SK-N-SH (cell line): ENCODE results near the gene ARRDC3. TPM values are rescaled to one million over a fixed set of nuclear protein-coding genes. Genes with fewer than 3 reads are reported as not detected.

Experiments used
- CTCF ChIA-PET: fragments of 300-600, 350-600 bp; formaldehyde crosslinking; extraction: SDS; loops from one replicate; lab custom pipeline; 2021; lab: Yijun Ruan, JAX
- POLR2A ChIA-PET: fragments of 350-600 bp; sonication (Branson Sonifier 250); formaldehyde crosslinking; extraction: SDS; loops from one replicate; lab custom pipeline; 2020; ENCODE audit warnings: antibody characterized with exemption, inconsistent platforms; lab: Yijun Ruan, JAX
- DNase-seq: peaks from one replicate; pipeline ENCODE4 v3.0.0; 2012
- H2AFZ ChIP-seq: fragments of 200-600 bp; sonication (generic); 2 replicates; pipeline ENCODE4 v1.8.1; 2016; ENCODE audit warnings: antibody characterized with exemption, mild to moderate bottlenecking, low read depth
- H3F3A ChIP-seq: fragments of 200-600 bp; sonication (generic); replicated peaks from 2 replicates; pipeline ENCODE3; 2016; ENCODE audit warnings: antibody characterized with exemption, mild to moderate bottlenecking; ENCODE audit not compliant: insufficient read depth
- H3K27ac ChIP-seq, 2 experiments: fragments of 200-500 bp in 1 of 2; fragments of 200-600 bp in 1 of 2; sonication (Bioruptor generic) in 1 of 2; sonication (generic), shearing (Covaris generic) in 1 of 2; 2 replicates each; pipeline versions ENCODE4 v1.5.1 to v1.6.1; 2014 to 2016; ENCODE audit warnings: low read depth in 2 of 2, inconsistent platforms in 1 of 2, low read length in 1 of 2, mild to moderate bottlenecking in 1 of 2, mixed read lengths in 1 of 2
- H3K27me3 ChIP-seq: fragments of 200-600 bp; sonication (generic), shearing (Covaris generic); 2 replicates; pipeline ENCODE4 v1.6.1; 2016; ENCODE audit warnings: mixed run types; ENCODE audit not compliant: insufficient read depth
- H3K36me3 ChIP-seq, 2 experiments: fragments of 200-500 bp in 1 of 2; fragments of 200-600 bp in 1 of 2; sonication (Bioruptor generic) in 1 of 2; sonication (generic) in 1 of 2; replicated peaks in 1 of 2; 2 replicates each; pipeline versions ENCODE3 to v1.5.1; 2014 to 2016; ENCODE audit warnings: low read length in 1 of 2, mild to moderate bottlenecking in 1 of 2; ENCODE audit not compliant: insufficient read depth in 2 of 2, control insufficient read depth in 1 of 2
- H3K4me1 ChIP-seq, 2 experiments: fragments of 200-500 bp in 1 of 2; fragments of 200-600 bp in 1 of 2; sonication (Bioruptor generic) in 1 of 2; sonication (generic), shearing (Covaris generic) in 1 of 2; 2 replicates each; pipeline versions ENCODE4 v1.5.1 to v1.6.1; 2014 to 2016; ENCODE audit warnings: low read depth in 1 of 2, low read length in 1 of 2, mixed run types in 1 of 2; ENCODE audit not compliant: insufficient read depth in 2 of 2, control insufficient read depth in 1 of 2
- H3K4me2 ChIP-seq: fragments of 200-600 bp; sonication (generic), shearing (Covaris generic); 2 replicates; pipeline ENCODE4 v1.6.1; 2017; ENCODE audit warnings: mixed run types
- H3K4me3 ChIP-seq, 2 experiments: fragments of 200-500 bp in 1 of 2; fragments of 200-600 bp in 1 of 2; sonication (Bioruptor generic) in 1 of 2; sonication (generic), shearing (Covaris generic) in 1 of 2; 2 replicates each; pipeline versions ENCODE4 v1.5.1 to v1.8.1; 2014 to 2016; ENCODE audit warnings: low read depth in 2 of 2, inconsistent platforms in 1 of 2, low read length in 1 of 2, mild to moderate bottlenecking in 1 of 2, mixed read lengths in 1 of 2, moderate library complexity in 1 of 2
- H3K79me2 ChIP-seq: fragments of 200-600 bp; sonication (generic); 2 replicates; pipeline ENCODE4 v1.8.1; 2017; ENCODE audit warnings: mild to moderate bottlenecking; ENCODE audit not compliant: insufficient read depth
- H3K9ac ChIP-seq: fragments of 200-600 bp; sonication (generic); 2 replicates; pipeline ENCODE4 v1.6.1; 2017; ENCODE audit warnings: mixed run types
- H3K9me2 ChIP-seq: fragments of 200-600 bp; sonication (generic); 2 replicates; pipeline ENCODE4 v1.6.1; 2017; ENCODE audit warnings: mixed run types
- H3K9me3 ChIP-seq: fragments of 200-600 bp; sonication (generic); 2 replicates; pipeline ENCODE4 v1.6.1; 2017; ENCODE audit warnings: mixed run types, mild to moderate bottlenecking, moderate library complexity
- H4K20me1 ChIP-seq: fragments of 200-600 bp; sonication (generic); 2 replicates; pipeline ENCODE4 v1.6.1; 2017; ENCODE audit warnings: mild to moderate bottlenecking, mixed run types; ENCODE audit not compliant: insufficient read depth
- CHD2 ChIP-seq: fragments of 150-350 bp; IDR thresholded peaks from 2 replicates; pipeline ENCODE4 v1.6.1; 2018; ENCODE audit warnings: low read length; ENCODE audit not compliant: partially characterized antibody
- EP300 ChIP-seq, 2 experiments: IDR thresholded peaks; 2 replicates each; pipeline versions ENCODE4 v1.4.0 to v1.6.1; 2012; ENCODE audit warnings: borderline replicate concordance in 1 of 2, low read depth in 1 of 2, low read length in 1 of 2
- GABPA ChIP-seq: IDR thresholded peaks from 2 replicates; pipeline ENCODE4 v1.4.0; 2012; ENCODE audit warnings: low read depth, mild to moderate bottlenecking
- GATA2 ChIP-seq: sonication (generic); formaldehyde crosslinking; IDR thresholded peaks from 2 replicates; pipeline ENCODE4 v1.5.0; 2020; ENCODE audit warnings: mild to moderate bottlenecking, missing genetic modification reagents
- IRF3 ChIP-seq: fragments of 150-350 bp; IDR thresholded peaks from 2 replicates; pipeline ENCODE4 v1.6.1; 2016; ENCODE audit warnings: mild to moderate bottlenecking, low read depth, low read length
- JUND ChIP-seq: IDR thresholded peaks from 2 replicates; pipeline ENCODE4 v1.4.0; 2012
- MEF2A ChIP-seq: IDR thresholded peaks from 2 replicates; pipeline ENCODE4 v1.4.0; 2012; ENCODE audit warnings: low read depth, borderline replicate concordance
- MXI1 ChIP-seq: IDR thresholded peaks from 2 replicates; pipeline ENCODE4 v1.6.1; 2012; ENCODE audit warnings: mild to moderate bottlenecking, low read depth, low read length, improper control_type of control experiment
- NRF1 ChIP-seq: IDR thresholded peaks from 2 replicates; pipeline ENCODE4 v1.6.1; 2012; ENCODE audit warnings: low read depth, mild to moderate bottlenecking, low read length
- PBX3 ChIP-seq: IDR thresholded peaks from 2 replicates; pipeline ENCODE4; 2012
- RAD21 ChIP-seq: IDR thresholded peaks from 2 replicates; pipeline ENCODE4 v1.6.1; 2012; ENCODE audit warnings: mild to moderate bottlenecking, low read length
- RCOR1 ChIP-seq: fragments of 150-350 bp; IDR thresholded peaks from 2 replicates; pipeline ENCODE4 v1.6.1; 2017; ENCODE audit warnings: antibody characterized with exemption, low read length
- REST ChIP-seq: IDR thresholded peaks from 2 replicates; pipeline ENCODE4 v1.6.1; 2012; ENCODE audit warnings: mild to moderate bottlenecking, low read depth, low read length, moderate library complexity
- RFX5 ChIP-seq: IDR thresholded peaks from 2 replicates; pipeline ENCODE4 v1.6.1; 2012; ENCODE audit warnings: mild to moderate bottlenecking, improper control_type of control experiment, low read length
- TAF1 ChIP-seq: IDR thresholded peaks from 2 replicates; pipeline ENCODE4 v1.6.1; 2012; ENCODE audit warnings: low read depth, mild to moderate bottlenecking, low read length, moderate library complexity, borderline replicate concordance
- TCF12 ChIP-seq: IDR thresholded peaks from 2 replicates; pipeline ENCODE4 v1.4.0; 2012
- ZBTB33 ChIP-seq: IDR thresholded peaks from 2 replicates; pipeline ENCODE4 v1.4.0; 2012; ENCODE audit warnings: low read depth, borderline replicate concordance
- WGBS: methylation state at CpG from one replicate; pipeline ENCODE4 v1.1.6; 2017; ENCODE audit warnings: low lambda C conversion rate; 5-methylcytosine and 5-hydroxymethylcytosine counted together
- polyA plus RNA-seq, 3 experiments: library from polyadenylated mRNA; depleted of rRNA; stranded (reverse); fragments of >200 nt; gene quantifications; 2 replicates each; pipeline ENCODE4 v1.2.3, GENCODE V29; 2012

Gene ARRDC3
- polyA plus RNA-seq, 1 of the 3 experiments (the other 2 are of a cell fraction): 26.0 TPM

- no peak for TF ChIP-seq REST
- TF ChIP-seq IRF3: no peak
- no peak for TF ChIP-seq GATA2 (CRISPR knock-in tag)
- no peak for TF ChIP-seq PBX3
- TF ChIP-seq RFX5: no peak
- TF ChIP-seq CHD2: no peak
Measured at GRCh38 chr5:91341154-91341553, 42.0 kb downstream of the ARRDC3 start (continued).

GRCh38 chr5:91340532-91340931 is 42.6 kb downstream of the ARRDC3 start:
- H3K27ac ChIP-seq: no peak overlapping the region
- H3K9me2 ChIP-seq: no peaks in the 10 kb centered on the region
- ChIA-PET POLR2A (no interaction called here), CTCF (interaction anchor here (1.3 kb wide), 2 partner anchors 10 to 25 kb away, joined by 4 to 6 read pairs; no protein-coding TSS in a partner anchor)
- H4K20me1 ChIP-seq: no peaks in the 10 kb centered on the region
- peaks cover 3 to 4% of the 10 kb centered on the region in 2 experiments; a peak in 1 of 4 replicates for H3K4me1 ChIP-seq
- no peak overlapping the region for H3K4me2 ChIP-seq
- DNase-seq: no peak
- no peak overlapping the region for H2AFZ ChIP-seq
- peaks cover 7% of the 10 kb centered on the region for H3F3A ChIP-seq
- H3K79me2 ChIP-seq: no peaks in the 10 kb centered on the region
- no peaks in the 10 kb centered on the region for H3K36me3 ChIP-seq
- H3K4me3 ChIP-seq: no peak overlapping the region
- H3K9ac ChIP-seq: no peak overlapping the region
- H3K9me3 ChIP-seq: no peaks in the 10 kb centered on the region
- 95% methylated on average over 3 of the region's 3 CpGs for WGBS
- no peaks in the 10 kb centered on the region for H3K27me3 ChIP-seq
- TF ChIP-seq RCOR1 (no peak), NRF1 (no peak), TAF1 (no peak), MXI1 (no peak), RAD21 (no peak), GABPA (no peak), JUND (no peak), MEF2A (no peak), EP300 (IDR thresholded peaks at IDR 0.05; ENCODE audit: borderline replicate concordance in 1 of 2, low read depth in 1 of 2, low read length in 1 of 2) (no peak), ZBTB33 (no peak), REST (no peak), TCF12 (no peak), PBX3 (no peak)
